Measurements from ENCODE around the gene SLX4IP.

GRCh38 chr20:10580700-10581099, 145.6 kb downstream of the SLX4IP start:
- TF ChIP-seq CTCF (IDR thresholded peaks at IDR 0.05): no peak
- no peak for TF ChIP-seq EZH2 (IDR thresholded peaks at IDR 0.05; ENCODE audit: borderline replicate concordance, insufficient read depth, low read depth, low read length, poor library complexity, severe bottlenecking)

Measured in B cell (primary cell).